Peyer's patch (tissue), 4 donors: Measurements from ENCODE around the gene NUP214. TPM values are rescaled to one million over a fixed set of nuclear protein-coding genes. Genes with fewer than 3 reads are reported as not detected.

ENCODE experiments used
- DNase-seq, 3 donors: peaks; one replicate each; pipeline ENCODE4 v3.0.0-alpha.2; 2017 to 2019
- H3K27ac ChIP-seq, 4 donors: fragments of 200-600 bp; sonication (generic); one replicate each; pipeline ENCODE4 v1.5.1; 2016 to 2019
- H3K27me3 ChIP-seq, 2 donors: fragments of 200-600 bp; sonication (generic); one replicate each; pipeline ENCODE4 v1.5.1; 2019
- H3K36me3 ChIP-seq, 3 donors: fragments of 200-600 bp; sonication (generic); one replicate each; pipeline ENCODE4 v1.5.1; 2016 to 2019
- H3K4me1 ChIP-seq, 4 donors: fragments of 200-600 bp; sonication (generic); one replicate each; pipeline ENCODE4 v1.5.1; 2016 to 2019
- H3K4me3 ChIP-seq, 4 donors: fragments of 200-600 bp; sonication (generic); 1 replicate in 3 of 4; 2 replicates in 1 of 4; pipeline ENCODE4 v1.5.1; 2016 to 2019; ENCODE audit warnings: mild to moderate bottlenecking in 1 of 4
- H3K9me3 ChIP-seq, 4 donors: fragments of 200-600 bp; sonication (generic); one replicate each; pipeline ENCODE4 v1.5.1; 2016 to 2019; ENCODE audit warnings: mild to moderate bottlenecking in 1 of 4
- CTCF ChIP-seq, 6 experiments: fragments of 450-650 bp in 4 of 6; fragments of 200-600 bp in 2 of 6; sonication (generic) in 1 of 6; IDR thresholded peaks; one replicate each; pipeline ENCODE4 v1.5.1; 2017 to 2019; ENCODE audit warnings: antibody characterized with exemption in 6 of 6, mild to moderate bottlenecking in 3 of 6, moderate library complexity in 1 of 6
- POLR2A ChIP-seq, 2 donors: fragments of 450-650 bp; IDR thresholded peaks; one replicate each; pipeline ENCODE4 v1.5.1; 2017; ENCODE audit warnings: antibody characterized with exemption in 2 of 2, mild to moderate bottlenecking in 2 of 2, moderate library complexity in 2 of 2
- total RNA-seq, 4 donors: library from RNA; depleted of rRNA; stranded (reverse); fragments of >200 nt; gene quantifications; one replicate each; pipeline ENCODE4 v1.1.0, GENCODE V29; 2016

NUP214 gene
- total RNA-seq, 4 donors from 2014 or later: 48.2 to 159 (median 88.2) TPM

GRCh38 chr9:131257266-131258025, 132.1 kb downstream of the NUP214 start:
- Histone ChIP-seq H3K36me3 (peaks cover 0 to 14% (median 0%) of the 10 kb centered on the region in 3 donors), H3K27me3 (no peaks in the 10 kb centered on the region), H3K9me3 (no peaks in the 10 kb centered on the region), H3K4me1 (peaks cover 0 to 31% (median 17%) of the 10 kb centered on the region in 4 donors), H3K27ac (peak overlapping the region; percentile 2 to 92 (median 74)), H3K4me3 (no peak overlapping the region)
- no peak for DNase-seq
- no peak for TF ChIP-seq POLR2A (IDR thresholded peaks at IDR 0.05)
- TF ChIP-seq CTCF (IDR thresholded peaks at IDR 0.05): no peak

GRCh38 chr9:131258186-131258585, 132.8 kb downstream of the NUP214 start:
- DNase-seq: no peak
- Histone ChIP-seq H3K4me1 (peaks cover 0 to 27% (median 16%) of the 10 kb centered on the region in 4 donors), H3K27me3 (no peaks in the 10 kb centered on the region), H3K9me3 (no peaks in the 10 kb centered on the region), H3K36me3 (peaks cover 0 to 14% (median 0%) of the 10 kb centered on the region in 3 donors), H3K4me3 (no peak overlapping the region), H3K27ac (no peak overlapping the region)
- TF ChIP-seq CTCF (IDR thresholded peaks at IDR 0.05) (no peak), POLR2A (IDR thresholded peaks at IDR 0.05) (no peak)

- Histone ChIP-seq H3K27ac (no peak overlapping the region), H3K9me3 (no peaks in the 10 kb centered on the region), H3K36me3 (peaks cover 0 to 14% (median 0%) of the 10 kb centered on the region in 3 donors), H3K4me3 (no peak overlapping the region), H3K27me3 (no peaks in the 10 kb centered on the region), H3K4me1 (peaks cover 0 to 21% (median 15%) of the 10 kb centered on the region in 4 donors)
- no peak for TF ChIP-seq CTCF (IDR thresholded peaks at IDR 0.05)
- DNase-seq: no peak
Measured at GRCh38 chr9:131258698-131259431, 133.5 kb downstream of the NUP214 start.

- H3K4me1 ChIP-seq: peaks cover 0 to 20% (median 12%) of the 10 kb centered on the region in 4 donors
- H3K4me3 ChIP-seq: no peak overlapping the region
- TF ChIP-seq CTCF (IDR thresholded peaks at IDR 0.05) (no peak), POLR2A (IDR thresholded peaks at IDR 0.05) (no peak)
- H3K9me3 ChIP-seq: no peaks in the 10 kb centered on the region
- H3K27me3 ChIP-seq: no peaks in the 10 kb centered on the region
- peaks cover 0 to 14% (median 0%) of the 10 kb centered on the region in 3 donors for H3K36me3 ChIP-seq
- no peak overlapping the region for H3K27ac ChIP-seq
- DNase-seq: no peak
Measured at GRCh38 chr9:131259432-131259898, 134.1 kb downstream of the NUP214 start.

- H3K4me3 ChIP-seq: no peak overlapping the region
- H3K9me3 ChIP-seq: no peaks in the 10 kb centered on the region
- H3K27me3 ChIP-seq: no peaks in the 10 kb centered on the region
- DNase-seq: no peak
- H3K36me3 ChIP-seq: peaks cover 0 to 14% (median 0%) of the 10 kb centered on the region in 3 donors
- TF ChIP-seq CTCF (IDR thresholded peaks at IDR 0.05): no peak
- TF ChIP-seq POLR2A (IDR thresholded peaks at IDR 0.05): no peak
- H3K4me1 ChIP-seq: peaks cover 0 to 15% (median 7%) of the 10 kb centered on the region in 4 donors
- H3K27ac ChIP-seq: no peak overlapping the region
Measured at GRCh38 chr9:131259916-131260597, 134.7 kb downstream of the NUP214 start.
